Neuronal stem cell (in vitro differentiated cells): Measurements from ENCODE around the gene ASS1.

Experiments
- DNase-seq: peaks from one replicate; pipeline ENCODE4 v3.0.0-alpha.2; 2013; ENCODE audit warnings: low spot score
- H2AFZ ChIP-seq: one replicate; pipeline ENCODE4 v1.6.1; 2013; ENCODE audit warnings: mild to moderate bottlenecking, low read length, inconsistent platforms
- H2AK5ac ChIP-seq: 2 replicates; pipeline ENCODE4 v1.6.1; 2013; ENCODE audit warnings: low read depth, mild to moderate bottlenecking, inconsistent platforms, low read length, moderate library complexity, mixed read lengths
- H2BK120ac ChIP-seq: 2 replicates; pipeline ENCODE4 v1.6.1; 2013; ENCODE audit warnings: low read depth, mild to moderate bottlenecking, inconsistent platforms, low read length, moderate library complexity, mixed read lengths
- H2BK12ac ChIP-seq: one replicate; pipeline ENCODE4 v1.6.1; 2013; ENCODE audit warnings: low read length, inconsistent platforms
- H2BK15ac ChIP-seq: 2 replicates; pipeline ENCODE4 v1.6.1; 2013; ENCODE audit warnings: mild to moderate bottlenecking, low read length, inconsistent platforms, mixed read lengths
- H2BK5ac ChIP-seq: one replicate; pipeline ENCODE4 v1.6.1; 2013; ENCODE audit warnings: inconsistent platforms, mild to moderate bottlenecking, low read length, moderate library complexity
- H3K14ac ChIP-seq: one replicate; pipeline ENCODE4 v1.6.1; 2013; ENCODE audit warnings: low read length, inconsistent platforms
- H3K18ac ChIP-seq: 2 replicates; pipeline ENCODE4 v1.6.1; 2013; ENCODE audit warnings: low read length, inconsistent platforms
- H3K23ac ChIP-seq: 2 replicates; pipeline ENCODE4 v1.6.1; 2013; ENCODE audit warnings: low read depth, mild to moderate bottlenecking, mixed read lengths, low read length, inconsistent platforms; ENCODE audit not compliant: poor library complexity
- H3K27ac ChIP-seq: replicated peaks from 3 replicates; pipeline ENCODE4 v1.5.1; 2013; ENCODE audit warnings: low read length, inconsistent platforms
- H3K27me3 ChIP-seq, 3 experiments: 2 replicates each; pipeline ENCODE4 v1.6.1; 2013; ENCODE audit warnings: low read length in 3 of 3, mild to moderate bottlenecking in 2 of 3, inconsistent platforms in 1 of 3, low read depth in 1 of 3, mixed read lengths in 1 of 3, moderate library complexity in 1 of 3; ENCODE audit not compliant: control insufficient read depth in 3 of 3, insufficient read depth in 3 of 3
- H3K36me3 ChIP-seq, 2 donors: replicated peaks in 1 of 2; 2 replicates each; pipeline ENCODE4 v1.6.1; 2013; ENCODE audit warnings: low read length in 2 of 2; ENCODE audit not compliant: control insufficient read depth in 2 of 2, insufficient read depth in 2 of 2
- H3K4ac ChIP-seq: 2 replicates; pipeline ENCODE4 v1.6.1; 2013; ENCODE audit warnings: inconsistent platforms, mild to moderate bottlenecking, low read length, moderate library complexity
- H3K4me1 ChIP-seq, 2 donors: 1 replicate in 1 of 2; 2 replicates in 1 of 2; pipeline ENCODE4 v1.6.1; 2013; ENCODE audit warnings: low read length in 2 of 2, low read depth in 1 of 2; ENCODE audit not compliant: control insufficient read depth in 2 of 2, insufficient read depth in 1 of 2
- H3K4me2 ChIP-seq: one replicate; pipeline ENCODE4 v1.6.1; 2013; ENCODE audit warnings: mild to moderate bottlenecking, low read length, inconsistent platforms; ENCODE audit not compliant: insufficient read depth, poor library complexity, severe bottlenecking
- H3K4me3 ChIP-seq, 2 donors: 2 replicates each; pipeline ENCODE4 v1.5.1; 2013; ENCODE audit warnings: low read length in 2 of 2, mild to moderate bottlenecking in 2 of 2, inconsistent platforms in 1 of 2, moderate library complexity in 1 of 2
- H3K79me1 ChIP-seq: one replicate; pipeline ENCODE4 v1.6.1; 2013; ENCODE audit warnings: low read depth, mild to moderate bottlenecking, inconsistent platforms, low read length, moderate library complexity
- H3K9ac ChIP-seq: one replicate; pipeline ENCODE4 v1.6.1; 2013; ENCODE audit warnings: mild to moderate bottlenecking, low read depth, low read length, inconsistent platforms; ENCODE audit not compliant: poor library complexity
- H3K9me3 ChIP-seq, 2 donors: replicated peaks in 1 of 2; 2 replicates each; pipeline versions ENCODE3 to v1.6.1; 2013; ENCODE audit warnings: low read length in 2 of 2, mild to moderate bottlenecking in 2 of 2, inconsistent platforms in 1 of 2, low read depth in 1 of 2, mixed read lengths in 1 of 2, moderate library complexity in 1 of 2; ENCODE audit not compliant: control insufficient read depth in 2 of 2, insufficient read depth in 1 of 2
- H4K8ac ChIP-seq: one replicate; pipeline ENCODE4 v1.6.1; 2013; ENCODE audit warnings: low read depth, mild to moderate bottlenecking, inconsistent platforms, low read length, moderate library complexity
- H4K91ac ChIP-seq: one replicate; pipeline ENCODE4 v1.6.1; 2013; ENCODE audit warnings: low read length, low read depth, mild to moderate bottlenecking, inconsistent platforms; ENCODE audit not compliant: poor library complexity
- WGBS, 2 donors: extraction: QIAGEN DNeasy Blood & Tissue Kit; methylation state at CpG; one replicate each; pipeline ENCODE4 v1.1.7; 2013; ENCODE audit warnings: missing lambda C conversion rate in 2 of 2, mixed read lengths in 1 of 2; ENCODE audit not compliant: insufficient read length in 2 of 2, insufficient replicate concordance in 1 of 2; ENCODE audit errors: extremely low coverage in 2 of 2; 5-methylcytosine and 5-hydroxymethylcytosine counted together

ASS1 gene

DNA sequence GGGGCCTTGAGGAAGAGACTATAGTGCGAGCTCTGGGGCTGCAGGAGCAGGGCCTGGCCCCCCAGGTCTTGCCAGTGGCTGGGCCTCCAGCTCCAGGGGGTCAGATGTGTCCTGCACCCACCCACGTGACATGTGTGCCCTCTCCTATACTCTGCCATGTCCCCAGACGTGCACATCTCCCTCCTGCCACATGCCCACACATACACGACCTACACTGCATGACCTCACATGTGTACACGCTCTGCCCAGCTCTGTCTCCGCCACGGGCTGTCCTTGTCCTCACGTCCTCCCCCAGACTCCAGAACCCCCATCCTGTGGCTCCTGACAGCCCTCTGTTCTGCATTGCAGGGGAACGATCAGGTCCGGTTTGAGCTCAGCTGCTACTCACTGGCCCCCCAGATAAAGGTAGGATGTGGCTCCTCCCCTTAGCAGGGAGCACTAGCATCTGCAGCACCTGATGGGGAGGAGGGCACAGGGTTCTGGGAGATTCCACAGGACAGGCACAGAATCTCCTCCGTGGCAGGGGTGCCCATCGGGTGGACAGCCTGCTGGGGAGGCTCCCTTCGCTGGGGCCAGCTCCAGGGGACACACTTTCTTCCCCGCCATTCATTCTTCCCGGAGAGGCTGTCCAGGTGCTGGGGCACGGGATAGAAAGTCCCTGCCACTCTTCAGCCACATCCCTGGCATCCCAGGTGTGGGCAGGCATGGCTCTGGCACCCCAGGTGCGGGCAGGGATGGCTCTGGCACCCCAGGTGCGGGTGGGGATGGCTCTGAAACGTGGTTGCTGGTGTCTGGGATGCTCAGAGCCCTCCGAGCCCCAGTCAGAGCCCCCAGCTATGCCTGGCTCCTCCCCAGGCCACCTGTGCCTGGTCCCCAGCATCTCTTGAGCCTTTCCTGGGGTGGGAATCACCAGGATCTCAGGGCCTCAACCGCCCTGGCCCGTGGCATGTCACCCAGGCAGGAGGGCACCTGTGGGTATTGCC, 19.3 kb downstream of the ASS1 start:
- peak overlapping the region; percentile 99 for H2BK12ac ChIP-seq
- H3K79me1 ChIP-seq, result no peaks in the 10 kb centered on the region
- peaks cover 2 to 26% of the 10 kb centered on the region in 2 donors for H3K4me1 ChIP-seq
- peak overlapping the region; percentile 75 for H3K14ac ChIP-seq
- DNase-seq, result no peak
- peak overlapping the region in 1 of 2 donors; percentile 33 for H3K4me3 ChIP-seq
- H3K9ac ChIP-seq, result no peak overlapping the region
- no peak overlapping the region for H2AFZ ChIP-seq
- no peak overlapping the region for H3K27ac ChIP-seq
- H3K4me2 ChIP-seq, result no peak overlapping the region
- peak overlapping the region; percentile 0 for H2BK120ac ChIP-seq
- WGBS, 2 donors, result no CpG with 5 or more reads among the region's 22 CpGs
- H4K8ac ChIP-seq, result peak overlapping the region; percentile 72
- peaks cover 0 to 51% (median 0%) of the 10 kb centered on the region in 3 experiments for H3K27me3 ChIP-seq
- peak overlapping the region; percentile 64 for H4K91ac ChIP-seq
- H2AK5ac ChIP-seq, result peak overlapping the region; percentile 95
- H3K4ac ChIP-seq, result no peak overlapping the region
- peak overlapping the region; percentile 78 for H2BK5ac ChIP-seq
- no peaks in the 10 kb centered on the region for H3K36me3 ChIP-seq
- peak overlapping the region; percentile 84 for H3K18ac ChIP-seq
- no peaks in the 10 kb centered on the region for H3K9me3 ChIP-seq
- peak overlapping the region; percentile 96 for H2BK15ac ChIP-seq
- peak overlapping the region; percentile 86 for H3K23ac ChIP-seq

DNA sequence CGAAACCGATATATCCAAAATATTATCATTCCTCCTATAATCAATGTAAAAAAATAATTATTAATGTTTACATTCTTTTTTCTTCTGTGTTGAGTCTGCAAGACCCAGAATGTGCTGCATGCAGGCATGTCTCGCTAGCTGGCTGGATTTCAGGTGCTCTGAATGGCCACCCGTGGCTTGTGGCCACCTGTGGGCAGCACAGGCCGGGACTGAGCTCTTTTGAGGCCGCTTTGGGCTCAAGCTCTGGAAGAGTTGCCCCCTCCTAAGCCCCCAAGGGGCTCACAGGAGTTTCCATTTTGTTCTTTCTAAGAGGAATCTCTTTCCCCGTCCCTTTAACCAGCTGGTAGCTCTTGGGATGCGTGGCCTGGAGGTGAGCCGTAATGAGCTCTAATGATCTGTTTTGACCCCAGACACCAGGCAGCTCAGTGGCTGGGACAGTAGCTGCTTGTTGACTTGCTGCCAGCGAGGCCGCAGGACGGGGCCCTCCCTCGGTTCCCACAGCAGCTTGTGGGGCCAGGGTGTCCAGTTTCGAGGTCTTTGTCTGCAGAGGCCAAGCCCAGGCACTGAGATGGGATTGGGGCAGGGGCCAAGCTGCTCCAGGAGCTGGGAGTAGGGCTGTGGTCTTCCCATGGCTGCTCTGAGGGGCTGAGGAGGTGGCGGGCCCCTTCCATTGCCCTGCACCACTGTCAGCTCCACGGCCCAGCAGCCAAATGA, 20.8 kb downstream of the ASS1 start:
- Histone ChIP-seq H3K79me1 (no peaks in the 10 kb centered on the region), H3K4me1 (peaks cover 2 to 26% of the 10 kb centered on the region in 2 donors), H2AK5ac (peak overlapping the region; percentile 86), H3K27me3 (peaks cover 0 to 63% (median 0%) of the 10 kb centered on the region in 3 experiments), H4K8ac (no peak overlapping the region), H2BK5ac (peak overlapping the region; percentile 69), H3K36me3 (no peaks in the 10 kb centered on the region), H3K9ac (no peak overlapping the region), H3K23ac (no peak overlapping the region), H3K4me2 (peak overlapping the region; percentile 30), H3K14ac (peak overlapping the region; percentile 91), H3K4ac (no peak overlapping the region), H2BK15ac (peak overlapping the region; percentile 69), H2AFZ (peak overlapping the region; percentile 79), H4K91ac (no peak overlapping the region), H2BK120ac (peak overlapping the region; percentile 88), H3K18ac (peak overlapping the region; percentile 94), H3K9me3 (no peaks in the 10 kb centered on the region), H2BK12ac (peak overlapping the region; percentile 92), H3K4me3 (no peak overlapping the region), H3K27ac (peak overlapping the region; percentile 76)
- WGBS, 2 donors, result 100% methylated on average over 2 of the region's 16 CpGs; no CpG with 5 or more reads in 1 of the 2 donors
- DNase-seq, result peak; percentile 67

DNA sequence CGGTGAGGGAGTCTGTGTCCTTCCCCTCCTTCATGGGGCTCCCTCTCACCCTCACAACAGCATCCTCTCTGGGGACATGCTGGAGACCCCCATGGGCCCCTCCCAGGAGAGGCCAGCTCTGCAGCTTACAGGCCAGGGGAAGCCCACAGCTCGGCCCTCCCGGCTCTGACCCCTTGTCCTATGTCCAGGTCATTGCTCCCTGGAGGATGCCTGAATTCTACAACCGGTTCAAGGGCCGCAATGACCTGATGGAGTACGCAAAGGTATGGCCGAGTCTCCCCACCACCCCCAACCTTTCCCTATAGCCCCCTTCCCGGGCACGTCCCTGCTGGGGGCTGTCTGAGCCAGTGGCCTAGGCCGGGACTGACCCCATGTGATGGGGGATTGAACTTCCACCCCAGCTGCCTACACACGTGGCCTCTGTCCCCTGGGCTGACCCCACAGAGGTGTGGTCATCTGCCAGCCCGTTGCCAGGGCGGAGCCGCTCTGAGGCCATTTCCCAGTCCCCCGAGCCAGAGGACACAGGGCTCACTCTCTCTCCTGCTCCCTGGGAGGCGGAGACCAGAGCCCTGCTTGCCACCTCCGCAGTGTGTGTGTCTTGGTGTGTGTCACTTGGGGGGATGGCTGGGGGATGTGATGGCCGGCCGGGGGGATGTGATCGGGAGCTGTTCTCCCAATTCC, 21.9 kb downstream of the ASS1 start:
- Histone ChIP-seq H3K9ac (no peak overlapping the region), H3K4me2 (no peak overlapping the region), H3K9me3 (no peaks in the 10 kb centered on the region), H3K27ac (no peak overlapping the region), H2AK5ac (peak overlapping the region; percentile 86), H3K4me3 (no peak overlapping the region), H4K91ac (peak overlapping the region; percentile 69), H2AFZ (no peak overlapping the region), H3K4ac (no peak overlapping the region), H3K27me3 (peaks cover 0 to 72% (median 0%) of the 10 kb centered on the region in 3 experiments), H3K23ac (no peak overlapping the region), H2BK5ac (peak overlapping the region; percentile 69), H3K79me1 (no peaks in the 10 kb centered on the region), H4K8ac (peak overlapping the region; percentile 6), H3K14ac (peak overlapping the region; percentile 91), H3K4me1 (peaks cover 4 to 30% of the 10 kb centered on the region in 2 donors), H2BK15ac (peak overlapping the region; percentile 69), H2BK12ac (peak overlapping the region; percentile 92), H3K36me3 (no peaks in the 10 kb centered on the region), H2BK120ac (peak overlapping the region; percentile 88), H3K18ac (peak overlapping the region; percentile 94)
- DNase-seq, result no peak
- no CpG with 5 or more reads among the region's 20 CpGs for WGBS, 2 donors
